Smooth muscle cell (in vitro differentiated cells): ENCODE measurements around the gene ELK1. TPM values are rescaled to one million over a fixed set of nuclear protein-coding genes. Genes with fewer than 3 reads are reported as not detected.

Source experiments
- DNase-seq: peaks from one replicate; lab custom pipeline; 2025; ENCODE audit not compliant: unreplicated experiment; lab: John Stamatoyannopoulos, UW
- H2AFZ ChIP-seq: fragments of 200-600 bp; sonication (generic); 2 replicates; pipeline ENCODE4 v1.6.0; 2016; ENCODE audit warnings: antibody characterized with exemption, low read depth, mild to moderate bottlenecking
- H3F3A ChIP-seq: fragments of 200-600 bp; sonication (generic); 2 replicates; pipeline ENCODE4 v1.6.0; 2017; ENCODE audit warnings: antibody characterized with exemption, low read depth
- H3K27ac ChIP-seq: fragments of 200-600 bp; sonication (generic); 2 replicates; pipeline ENCODE4 v1.5.1; 2016; ENCODE audit warnings: low read depth, mild to moderate bottlenecking
- H3K27me3 ChIP-seq: fragments of 200-600 bp; sonication (generic); 2 replicates; pipeline ENCODE4 v1.6.1; 2016; ENCODE audit warnings: low read depth, mild to moderate bottlenecking
- H3K36me3 ChIP-seq: fragments of 200-600 bp; sonication (generic); 2 replicates; pipeline ENCODE4 v1.5.1; 2016; ENCODE audit warnings: low read depth
- H3K4me1 ChIP-seq: fragments of 200-600 bp; sonication (generic); 2 replicates; pipeline ENCODE4 v1.5.1; 2016; ENCODE audit warnings: low read depth
- H3K4me2 ChIP-seq: fragments of 200-600 bp; sonication (generic); 2 replicates; pipeline ENCODE4 v1.6.0; 2016; ENCODE audit warnings: mild to moderate bottlenecking
- H3K4me3 ChIP-seq: fragments of 200-600 bp; sonication (generic); 2 replicates; pipeline ENCODE4 v1.5.1; 2016; ENCODE audit warnings: mild to moderate bottlenecking
- H3K79me2 ChIP-seq: fragments of 200-600 bp; sonication (generic); 2 replicates; pipeline ENCODE4 v1.6.0; 2016; ENCODE audit warnings: low read depth, mild to moderate bottlenecking
- H3K9ac ChIP-seq: fragments of 200-600 bp; sonication (generic); 2 replicates; pipeline ENCODE4 v1.6.0; 2016; ENCODE audit warnings: low read depth
- H3K9me3 ChIP-seq: fragments of 200-600 bp; sonication (generic); replicated peaks from 2 replicates; pipeline ENCODE4 v1.5.1; 2016; ENCODE audit warnings: low read depth
- H4K20me1 ChIP-seq: fragments of 200-600 bp; sonication (generic); 2 replicates; pipeline ENCODE4 v1.6.0; 2016; ENCODE audit warnings: low read depth
- CTCF ChIP-seq: fragments of 200-600 bp; sonication (generic); IDR thresholded peaks from 2 replicates; pipeline ENCODE4 v1.5.1; 2017; ENCODE audit warnings: borderline replicate concordance, mild to moderate bottlenecking, antibody characterized with exemption; ENCODE audit not compliant: insufficient read depth, poor library complexity, severe bottlenecking
- WGBS: methylation state at CpG from one replicate; pipeline ENCODE4 v1.1.7; 2016; ENCODE audit warnings: low lambda C conversion rate; 5-methylcytosine and 5-hydroxymethylcytosine counted together
- polyA plus RNA-seq: library from polyadenylated mRNA; unstranded; fragments of >200 nt; fragmentation: Nextera tagmentation; extraction: Ambion mirVana; gene quantifications from 2 replicates; pipeline ENCODE4 v1.2.1, GENCODE V29; 2016
- total RNA-seq: library from RNA; depleted of rRNA; stranded (reverse); fragments of >200 nt; gene quantifications from 2 replicates; pipeline ENCODE4 v1.2.3, GENCODE V29; 2014

ELK1 gene
- total and polyA plus RNA-seq, 2 experiments from 2014 or later = 21.1 to 33.2 TPM

DNA sequence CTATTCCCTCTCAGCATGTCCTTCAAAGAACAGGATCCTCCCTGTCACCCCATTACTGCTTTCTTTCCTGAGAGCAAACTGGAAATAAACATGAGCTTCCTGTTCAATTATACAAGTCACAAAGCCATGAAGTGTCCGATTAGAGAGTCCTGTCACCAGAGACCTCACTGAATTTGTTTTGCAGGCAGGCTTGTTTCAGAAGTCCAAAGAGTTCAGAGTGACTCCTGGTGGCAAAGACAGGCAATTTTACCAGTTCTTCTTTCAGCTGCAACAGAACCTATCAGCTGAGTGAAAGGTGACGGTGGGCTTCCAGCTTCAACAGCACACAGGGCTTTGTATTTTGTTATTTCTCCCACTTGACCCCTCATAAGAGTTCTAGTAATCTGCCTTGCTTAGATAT is 6.4 kb downstream of the ELK1 start:
- 63% methylated on average over 2 of the region's 2 CpGs for WGBS
- peaks cover 19% of the 10 kb centered on the region for H4K20me1 ChIP-seq
- no peak overlapping the region for H3K4me3 ChIP-seq
- H3K27ac ChIP-seq = no peak overlapping the region
- H3K4me1 ChIP-seq = no peaks in the 10 kb centered on the region
- H3K9me3 ChIP-seq = no peaks in the 10 kb centered on the region
- no peak overlapping the region for H3K4me2 ChIP-seq
- DNase-seq = no peak
- H3K27me3 ChIP-seq = no peaks in the 10 kb centered on the region
- H2AFZ ChIP-seq = no peak overlapping the region
- TF ChIP-seq CTCF = peak; percentile 18
- no peak overlapping the region for H3K9ac ChIP-seq
- no peaks in the 10 kb centered on the region for H3F3A ChIP-seq
- H3K36me3 ChIP-seq = no peaks in the 10 kb centered on the region
- peaks cover 9% of the 10 kb centered on the region for H3K79me2 ChIP-seq

- Histone ChIP-seq H3K9me3 (no peaks in the 10 kb centered on the region), H4K20me1 (peaks cover 7% of the 10 kb centered on the region), H3K9ac (no peak overlapping the region), H3K27ac (no peak overlapping the region), H2AFZ (no peak overlapping the region), H3K4me1 (no peaks in the 10 kb centered on the region), H3K27me3 (no peaks in the 10 kb centered on the region), H3K4me3 (no peak overlapping the region), H3K36me3 (no peaks in the 10 kb centered on the region), H3K79me2 (peaks cover 2% of the 10 kb centered on the region), H3F3A (no peaks in the 10 kb centered on the region), H3K4me2 (no peak overlapping the region)
- no peak for DNase-seq
- 88% methylated on average over 14 of the region's 14 CpGs for WGBS
- TF ChIP-seq CTCF = no peak
These were observed 11.5 kb downstream of the ELK1 start for GRCh38 chrX:47638816-47639215.

- Histone ChIP-seq H3K4me2 (no peak overlapping the region), H3K27me3 (no peaks in the 10 kb centered on the region), H4K20me1 (no peaks in the 10 kb centered on the region), H3K9me3 (no peaks in the 10 kb centered on the region), H3K79me2 (no peaks in the 10 kb centered on the region), H3K36me3 (no peaks in the 10 kb centered on the region), H3K9ac (no peak overlapping the region), H3F3A (no peaks in the 10 kb centered on the region), H3K4me3 (no peak overlapping the region), H3K27ac (no peak overlapping the region), H3K4me1 (no peaks in the 10 kb centered on the region), H2AFZ (no peak overlapping the region)
- whole genome bisulfite sequencing = 86% methylated on average over 24 of the region's 31 CpGs
- no peak for TF ChIP-seq CTCF
- DNase-seq = no peak
These were observed 12.7 kb downstream of the ELK1 start for GRCh38 chrX:47637546-47638195.

DNA sequence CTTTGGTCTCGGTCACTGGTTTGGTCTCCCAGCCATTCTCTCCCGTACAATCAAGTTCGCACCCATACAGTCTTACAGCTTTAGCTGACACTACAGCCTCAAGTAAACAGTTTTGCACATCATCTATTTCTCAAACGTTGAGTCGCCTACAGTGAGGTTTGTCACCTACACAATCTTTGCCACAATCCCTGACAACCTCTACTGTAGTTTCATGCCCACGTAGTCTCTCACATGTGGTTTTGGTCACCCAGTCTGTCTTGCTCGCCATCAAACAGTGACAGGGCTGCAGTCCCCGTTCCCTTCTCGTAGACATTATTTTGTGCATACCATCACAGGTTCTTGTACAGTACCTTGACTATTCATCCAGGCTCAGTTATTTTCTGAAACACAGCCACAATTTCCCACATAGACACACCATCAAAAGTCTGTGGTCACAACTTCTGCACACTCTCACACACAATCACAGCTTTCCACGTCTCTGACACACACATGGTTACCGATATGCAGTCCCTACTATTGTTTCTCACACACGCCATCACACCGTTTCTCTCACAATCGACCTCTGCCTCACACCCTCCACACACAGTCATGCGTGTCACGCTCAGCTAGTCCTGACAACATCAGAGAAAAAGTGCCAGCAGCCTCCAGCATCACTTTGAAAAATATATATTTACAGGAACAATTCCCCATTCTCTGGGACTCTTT is 15.3 kb downstream of the ELK1 start:
- Histone ChIP-seq H3K9me3 (no peaks in the 10 kb centered on the region), H2AFZ (no peak overlapping the region), H3K4me3 (no peak overlapping the region), H3F3A (no peaks in the 10 kb centered on the region), H4K20me1 (no peaks in the 10 kb centered on the region), H3K36me3 (no peaks in the 10 kb centered on the region), H3K4me1 (no peaks in the 10 kb centered on the region), H3K9ac (no peak overlapping the region), H3K27me3 (no peaks in the 10 kb centered on the region), H3K4me2 (no peak overlapping the region), H3K27ac (no peak overlapping the region), H3K79me2 (no peaks in the 10 kb centered on the region)
- DNase-seq = no peak
- TF ChIP-seq CTCF = no peak
- 76% methylated on average over 16 of the region's 16 CpGs for WGBS
